HG03066 (cell line): ENCODE measurements around the gene AASS.
"Not testable (repeated sequence)": the region's sequence is repeated elsewhere in the genome, so short reads cannot be mapped to it uniquely, and the experiment has no call there.

Experiments used
- ATAC-seq: cut with Tn5 transposase; IDR thresholded peaks from one replicate; pipeline ENCODE4 v1.9.1; 2021; ENCODE audit warnings: low read depth; ENCODE audit not compliant: unreplicated experiment

AASS gene

DNA sequence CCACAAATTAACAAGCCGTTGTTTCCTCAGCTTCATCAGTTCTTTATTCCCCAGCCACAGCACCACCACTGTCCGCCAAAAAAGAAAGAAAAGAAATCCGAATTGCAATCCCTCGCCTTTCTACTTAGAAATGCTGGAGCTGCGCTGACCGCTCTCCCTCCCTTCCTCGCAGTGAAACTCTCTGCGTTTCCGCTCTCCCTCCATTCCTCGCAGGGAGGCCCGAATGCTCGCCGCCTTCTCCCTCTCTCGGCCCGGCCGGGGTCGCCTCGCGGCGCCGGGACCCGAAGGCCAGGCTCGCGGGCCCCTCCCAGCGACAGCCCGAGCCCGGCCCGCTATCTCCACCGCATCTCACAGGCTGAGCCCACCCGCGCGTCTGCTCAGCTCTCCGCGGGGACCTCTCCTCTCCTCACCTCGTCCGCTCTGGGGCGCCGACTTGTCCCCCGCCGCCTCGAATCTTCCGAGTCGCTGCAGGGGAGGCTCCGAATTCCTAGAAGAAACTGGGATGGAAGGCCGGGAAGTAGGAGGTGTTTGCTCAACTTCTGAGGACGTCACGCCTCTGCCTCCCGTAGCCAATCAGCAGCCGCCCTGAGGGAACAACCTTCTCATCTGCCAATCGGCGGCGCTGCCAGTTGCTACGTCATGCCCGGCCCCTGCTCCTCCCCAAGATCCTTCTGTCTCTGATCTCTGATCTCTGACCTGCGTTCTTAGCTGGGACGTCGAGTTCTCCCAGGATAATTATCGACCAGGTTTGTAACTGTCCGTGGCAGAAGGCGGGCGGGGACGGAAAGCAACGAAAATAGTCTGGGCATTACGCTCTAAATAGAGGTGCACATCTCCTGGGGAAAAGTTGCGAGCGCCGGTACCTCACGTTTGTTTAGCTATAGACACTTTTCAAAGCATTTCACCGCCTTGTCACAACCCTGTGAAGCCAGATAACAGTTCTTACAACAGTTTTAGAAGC is at the start of gene AASS:
Gene AASS (minus strand): TSS at position 499 of the 961 bp plus-strand sequence. CDS start 10,523 bp downstream, outside the sequence.
- peak; percentile 100 for ATAC-seq

DNA sequence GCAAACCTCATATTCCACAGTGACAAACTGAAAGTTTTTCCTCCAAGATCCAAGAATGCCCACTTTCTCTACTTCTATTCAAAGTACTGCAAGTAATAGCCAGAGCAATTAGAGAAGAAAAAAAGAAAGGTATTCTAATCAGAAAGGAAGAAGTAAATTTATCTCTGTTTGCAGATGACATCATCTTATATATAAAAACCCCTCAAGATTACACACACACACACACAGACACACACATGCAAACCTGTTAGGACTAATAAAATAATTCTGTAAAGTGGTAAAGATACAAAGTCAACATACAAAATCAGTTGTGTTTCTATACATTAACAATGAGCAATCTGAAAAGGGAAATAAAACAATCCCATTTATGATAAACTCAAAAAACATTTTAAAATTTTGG is 44.7 kb upstream of the AASS start:
- no peak for ATAC-seq

DNA sequence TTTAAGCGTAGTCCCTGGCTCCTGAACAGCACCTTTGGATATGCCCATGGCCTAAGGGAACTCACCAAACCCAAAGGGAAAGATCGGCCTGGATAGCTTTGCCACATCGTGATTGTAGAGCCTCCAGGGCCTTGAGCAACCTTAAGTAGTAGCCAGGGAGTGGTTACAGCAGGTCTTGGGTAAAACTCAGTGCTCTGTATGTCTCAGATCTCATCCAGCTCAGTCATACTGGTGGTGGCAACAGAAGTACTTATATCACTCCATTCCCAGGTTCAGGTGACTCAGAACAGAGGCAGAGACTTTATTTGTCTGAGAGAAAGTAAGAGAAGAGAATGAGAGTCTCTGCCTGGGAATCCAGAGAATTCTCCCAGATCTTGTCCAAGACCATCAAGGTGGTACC is 39.1 kb upstream of the AASS start:
- ATAC-seq, result no peak

DNA sequence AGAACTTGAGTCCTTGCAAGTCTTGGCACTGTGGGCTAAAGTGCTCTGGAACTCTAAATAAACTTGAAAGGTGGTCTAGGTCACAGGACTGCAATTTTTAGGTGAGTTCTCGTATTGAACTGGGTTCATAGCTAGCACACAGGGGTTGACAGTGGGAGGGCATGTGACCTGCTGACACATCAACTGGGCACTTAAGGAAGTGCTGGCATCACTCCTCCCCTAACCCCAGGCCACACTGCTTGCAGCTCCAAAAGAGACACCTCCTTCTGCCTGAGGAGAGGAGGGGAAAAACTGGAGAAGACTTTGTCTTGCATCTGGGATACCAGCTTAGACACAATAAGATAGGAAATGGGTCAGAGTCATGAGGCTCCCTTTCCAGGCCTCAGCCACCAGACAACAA is 38.0 kb upstream of the AASS start:
- no peak for ATAC-seq

DNA sequence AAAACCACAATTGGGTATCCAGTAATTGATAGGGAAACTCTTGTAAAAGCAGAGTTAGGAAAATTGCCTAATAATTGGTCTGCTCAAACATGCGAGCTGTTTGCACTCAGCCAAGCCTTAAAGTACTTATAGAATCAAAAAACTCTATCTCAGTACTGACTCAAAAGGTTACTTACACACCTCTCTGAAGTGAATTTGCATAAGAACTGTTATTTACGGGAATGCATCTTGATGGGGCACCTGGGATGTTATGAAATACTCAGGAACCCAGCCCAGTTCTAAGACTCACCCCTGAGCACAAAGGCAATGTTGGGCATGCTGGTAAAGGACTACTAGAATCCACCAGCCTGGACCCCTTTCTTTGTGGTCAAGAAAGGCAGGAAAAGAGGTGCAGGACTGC is 28.1 kb upstream of the AASS start:
- not testable (repeated sequence) for ATAC-seq

DNA sequence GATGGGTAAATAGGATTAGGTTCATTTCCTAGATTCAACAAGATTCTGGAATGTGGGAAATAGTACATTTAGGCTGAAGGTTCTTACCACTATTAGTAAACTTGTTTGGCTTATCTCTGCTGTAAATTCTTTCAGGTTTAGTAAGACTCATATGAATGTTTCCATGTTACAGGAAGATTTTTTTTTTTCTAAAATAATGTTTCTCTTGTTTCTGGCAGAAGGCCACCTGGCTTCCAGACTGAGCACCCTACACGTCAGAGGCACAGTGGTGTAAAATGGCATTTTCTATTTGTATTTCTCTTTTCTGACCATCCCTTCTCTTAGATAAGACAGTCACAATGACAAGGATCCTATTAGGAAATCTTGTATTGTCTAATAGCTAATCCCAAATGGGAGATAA is 22.7 kb upstream of the AASS start:
- no peak for ATAC-seq

DNA sequence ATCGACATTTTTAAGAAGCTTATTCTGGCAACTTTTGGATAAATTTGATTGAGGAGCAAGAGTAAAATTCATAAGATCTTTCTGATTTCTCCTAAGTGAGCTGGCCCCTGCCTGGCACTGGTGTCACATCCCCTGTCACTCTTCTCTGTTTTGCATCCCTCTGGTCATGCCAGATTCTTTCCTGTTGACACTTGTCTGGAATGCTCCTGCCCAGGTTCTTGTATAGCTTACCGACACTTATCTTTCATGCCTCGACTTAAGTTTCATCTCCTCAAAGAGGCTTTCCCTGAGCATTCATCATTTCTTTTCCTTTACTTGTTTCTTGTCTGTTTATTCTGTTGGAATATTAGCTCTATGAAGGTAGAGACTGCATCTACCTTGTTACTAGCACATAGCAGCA is 22.2 kb upstream of the AASS start:
- ATAC-seq, result no peak

DNA sequence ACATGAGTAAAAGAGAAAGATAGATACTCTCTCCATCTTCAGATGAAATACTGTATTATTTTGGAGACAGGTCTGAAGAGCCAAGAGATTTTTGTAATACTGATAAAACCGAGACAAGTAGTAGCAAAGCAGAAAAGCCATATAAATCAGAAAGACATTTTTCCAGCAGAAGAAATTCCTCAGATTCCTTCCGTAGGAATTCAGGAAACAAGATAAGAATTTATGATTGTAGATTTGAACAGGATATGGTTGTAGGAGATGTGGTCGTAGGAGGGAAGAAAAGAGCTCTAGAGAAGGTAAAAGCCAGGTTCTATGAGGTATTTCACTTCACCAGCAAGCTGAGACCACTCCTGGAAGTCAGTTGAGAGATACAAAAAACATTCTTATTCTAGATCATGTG is 17.6 kb upstream of the AASS start:
- no peak for ATAC-seq

DNA sequence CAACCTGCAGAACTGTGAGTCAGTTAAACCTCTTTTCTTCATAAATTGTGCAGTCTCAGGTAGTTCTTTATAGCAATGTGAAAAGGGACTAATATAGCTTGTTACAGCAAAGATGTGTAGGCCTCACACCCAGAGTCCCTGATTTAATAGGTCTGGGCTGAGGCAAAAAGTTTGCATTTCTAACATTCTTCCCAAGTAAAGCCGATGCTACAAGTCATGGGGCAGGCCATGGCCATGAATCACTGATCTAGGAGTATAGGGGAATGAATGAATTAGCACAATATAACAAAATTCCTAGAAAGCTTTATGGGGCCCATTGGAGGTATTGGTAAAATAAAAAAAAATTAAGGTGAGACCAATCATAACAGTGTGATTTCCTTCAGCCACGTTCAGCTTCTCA is 11.5 kb upstream of the AASS start:
- ATAC-seq, result no peak

DNA sequence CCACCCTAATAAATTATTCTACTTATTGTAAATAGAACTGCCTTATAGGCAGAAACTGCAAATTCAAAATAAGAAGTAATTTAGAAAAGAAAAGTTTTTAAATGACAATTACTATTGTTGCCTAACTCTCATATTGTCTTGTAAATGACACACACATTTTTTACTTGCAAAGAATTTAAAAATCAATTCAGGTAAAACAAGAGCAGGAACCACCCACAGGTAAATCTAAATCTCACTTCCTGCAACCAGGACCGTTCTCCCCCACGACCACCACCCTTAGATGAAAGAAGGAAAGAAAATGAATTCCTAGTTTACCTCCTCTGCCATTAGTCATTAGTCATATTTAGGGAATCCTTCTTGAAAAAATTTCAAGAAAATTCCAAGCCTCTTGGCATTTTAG is 4.8 kb upstream of the AASS start:
- ATAC-seq, result no peak

DNA sequence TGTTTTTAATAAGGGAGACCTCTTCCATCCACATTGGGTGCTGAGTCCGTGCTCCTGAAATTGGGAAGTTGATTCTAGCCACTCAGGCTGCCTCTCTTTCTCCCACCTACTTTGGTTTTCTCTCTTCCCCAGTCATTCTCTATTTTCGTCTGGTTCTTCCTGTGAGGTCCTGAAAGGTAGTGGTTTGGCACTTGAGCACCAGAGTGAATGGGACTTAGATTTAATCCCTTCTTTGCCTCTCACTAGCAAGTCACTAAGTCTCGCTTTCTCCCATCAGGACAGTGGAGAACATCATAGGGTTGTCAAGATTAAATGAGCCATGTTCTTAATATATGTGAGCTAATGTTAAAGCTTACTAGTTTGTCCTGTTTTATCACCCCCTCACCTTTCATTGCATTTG is 4.0 kb upstream of the AASS start:
- ATAC-seq, result no peak

DNA sequence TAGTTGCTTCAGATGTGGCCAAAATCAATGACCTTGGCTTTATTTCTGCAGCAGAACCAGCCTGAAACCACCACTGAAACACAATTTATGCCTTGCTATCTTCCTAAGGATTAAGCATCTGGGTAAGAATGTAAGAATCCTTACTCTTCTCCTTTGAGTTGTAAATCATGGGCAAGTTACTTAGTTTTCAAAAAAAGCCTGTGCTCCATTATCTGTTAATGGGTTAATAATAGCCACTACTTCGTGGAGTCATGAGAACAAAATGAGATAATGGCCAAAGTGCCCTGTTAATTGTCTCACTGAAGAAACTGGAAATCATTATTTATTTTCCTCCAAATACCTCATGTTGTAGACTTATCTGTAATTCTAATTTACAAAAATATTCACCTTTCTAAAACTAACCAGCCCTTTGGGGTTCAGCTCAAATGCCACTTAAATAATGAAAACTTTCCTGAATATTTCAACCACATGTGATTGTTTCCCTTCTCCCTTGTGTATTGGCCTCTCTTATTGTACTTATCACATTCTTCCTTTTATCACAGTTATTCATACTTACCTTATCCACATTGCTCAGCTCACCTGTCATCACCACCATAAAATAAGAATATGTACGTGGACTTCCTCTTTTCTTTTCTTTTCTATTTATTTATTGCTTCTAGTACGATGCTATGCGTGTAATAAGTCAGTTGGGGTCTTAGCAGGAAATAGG is 2.0 kb upstream of the AASS start:
- ATAC-seq, result no peak

DNA sequence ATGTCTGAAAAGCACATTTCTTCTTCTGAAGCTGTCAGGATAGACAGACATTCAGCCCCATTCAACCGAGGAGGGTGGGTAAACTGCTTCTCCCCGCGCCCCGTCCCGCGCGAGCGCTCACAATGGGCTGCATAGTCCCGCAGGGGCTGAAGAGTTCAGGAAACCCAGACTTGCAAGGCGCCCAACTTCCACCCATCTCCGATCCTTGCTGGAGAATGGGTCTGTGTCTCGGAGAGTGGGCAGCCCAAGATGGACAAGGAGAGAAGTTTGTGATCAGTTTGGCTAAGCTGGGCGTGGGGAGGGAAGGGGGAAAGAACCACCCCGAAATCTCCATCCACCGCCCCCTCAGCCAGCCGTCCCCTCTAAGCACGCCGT is 686 bp downstream of the AASS start:
- peak; percentile 4 for ATAC-seq

DNA sequence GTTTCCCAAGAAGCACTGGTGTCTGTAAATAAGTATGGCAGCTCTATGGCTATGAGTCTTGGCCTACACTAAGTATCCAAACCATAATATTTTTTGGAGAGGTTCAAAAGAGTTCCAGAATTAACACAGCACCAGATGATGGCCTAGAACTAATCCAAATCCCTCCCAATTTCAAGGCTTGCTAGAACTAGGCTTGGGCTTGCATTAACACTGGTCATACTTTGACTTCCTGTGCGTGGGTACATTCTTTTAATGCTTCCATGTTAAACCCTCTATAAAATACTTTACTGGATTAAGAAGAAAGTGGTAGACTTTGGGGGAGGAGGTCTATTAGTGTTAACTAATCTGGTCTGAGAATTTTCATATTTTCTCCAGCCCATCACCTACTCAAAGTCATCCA is 3.1 kb downstream of the AASS start:
- no peak for ATAC-seq

DNA sequence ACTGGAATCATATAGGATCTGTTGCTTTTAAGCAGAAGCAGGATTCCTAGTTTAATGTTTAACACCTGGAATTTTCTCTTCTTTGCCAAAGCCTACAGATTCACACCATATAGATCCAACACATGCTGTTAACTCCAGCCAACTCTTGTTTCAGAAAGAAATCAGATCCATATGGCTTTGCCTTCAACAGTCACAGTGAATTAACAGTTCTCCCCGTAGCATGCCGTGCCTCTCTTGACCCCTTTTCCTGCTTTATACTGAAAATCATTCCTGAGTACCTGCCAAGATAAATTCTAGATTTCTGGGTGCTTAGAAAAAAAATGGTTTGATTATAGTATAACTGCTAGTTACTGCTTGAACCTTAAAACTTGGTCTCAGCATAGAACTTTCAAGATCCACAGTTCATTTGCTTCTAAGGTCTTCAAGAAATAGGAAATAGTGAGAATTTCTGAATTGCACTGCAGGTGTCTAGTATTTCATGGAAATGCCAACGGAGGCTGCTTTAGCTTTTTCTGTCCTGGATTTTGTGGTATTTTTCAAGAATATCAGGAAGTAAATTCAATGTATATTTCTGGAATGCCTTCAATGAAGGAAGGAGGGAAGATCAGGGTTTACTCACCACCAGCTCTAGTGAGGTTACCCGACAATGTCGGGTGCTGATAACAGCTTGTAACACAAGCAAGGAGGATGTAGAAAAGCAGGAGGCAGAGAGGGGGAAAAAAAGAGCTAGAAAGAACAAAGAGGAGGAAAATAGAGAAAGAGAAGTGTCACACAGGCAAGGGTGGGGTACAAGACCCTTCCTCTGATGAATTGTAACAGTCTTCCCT is 6.6 kb downstream of the AASS start:
- ATAC-seq, result no peak

DNA sequence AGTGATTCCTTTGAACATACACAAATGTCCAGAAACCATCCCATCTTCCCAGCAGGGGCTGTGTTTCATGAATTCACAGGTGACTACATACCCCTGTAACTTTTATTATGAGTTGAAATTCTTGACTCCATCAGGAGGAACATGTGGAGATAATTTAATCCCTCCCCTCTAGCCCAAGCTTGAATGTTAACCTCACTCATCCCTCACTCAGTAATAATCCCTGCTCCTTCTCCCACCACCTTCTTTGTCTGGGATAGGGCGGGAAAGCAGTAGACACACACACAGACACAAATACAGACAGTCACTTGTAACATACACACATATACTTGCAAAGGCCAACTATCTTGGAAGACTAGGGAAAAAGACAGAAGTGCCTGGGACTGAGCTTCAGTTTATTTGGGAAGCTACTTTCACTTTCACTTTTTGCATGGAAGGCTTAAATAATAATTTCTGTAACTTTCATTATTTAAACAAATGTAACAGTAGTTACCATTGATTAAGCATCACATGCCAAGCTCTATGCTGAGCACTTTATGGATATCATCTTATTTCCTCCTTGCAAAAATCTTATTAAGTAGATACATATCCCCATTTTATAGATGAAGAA is 7.3 kb downstream of the AASS start:
- ATAC-seq, result no peak

DNA sequence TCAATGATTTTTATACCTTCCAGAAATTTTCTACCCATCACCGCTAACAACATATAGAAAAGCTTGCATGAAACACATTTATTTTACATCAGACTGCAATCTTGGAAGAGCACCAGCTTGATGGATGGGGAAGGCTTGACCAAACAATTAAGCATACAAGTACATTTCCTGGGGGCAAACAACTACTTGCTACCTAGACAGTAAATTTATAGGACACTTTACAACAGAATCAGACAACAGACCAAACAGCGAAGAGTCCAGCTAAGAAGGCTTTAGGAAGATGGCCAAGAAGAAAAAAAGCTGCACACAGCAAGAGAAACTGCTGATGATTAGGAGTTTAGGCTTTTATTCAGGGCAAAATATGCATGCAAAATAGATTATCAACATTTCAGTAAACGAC is 8.0 kb downstream of the AASS start:
- no peak for ATAC-seq

DNA sequence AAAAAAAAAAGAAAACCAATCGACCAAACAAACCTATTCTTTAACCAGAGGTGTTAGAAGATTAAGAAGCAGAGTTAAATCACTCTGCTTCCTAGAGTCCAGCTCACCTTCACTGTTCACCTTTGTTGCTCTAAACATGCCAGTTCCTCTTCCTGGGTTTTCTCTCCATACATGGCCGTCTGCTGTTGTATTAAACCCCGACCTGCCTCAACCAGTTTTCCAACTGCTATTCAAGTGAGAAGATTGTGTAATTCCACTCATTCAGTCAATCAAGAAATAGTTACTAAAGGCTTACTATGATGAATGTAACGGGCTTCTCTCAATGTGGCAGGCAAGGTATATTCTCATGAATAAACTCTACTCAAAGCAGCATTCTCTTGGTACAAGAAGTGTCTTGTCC is 8.8 kb downstream of the AASS start:
- ATAC-seq, result no peak

DNA sequence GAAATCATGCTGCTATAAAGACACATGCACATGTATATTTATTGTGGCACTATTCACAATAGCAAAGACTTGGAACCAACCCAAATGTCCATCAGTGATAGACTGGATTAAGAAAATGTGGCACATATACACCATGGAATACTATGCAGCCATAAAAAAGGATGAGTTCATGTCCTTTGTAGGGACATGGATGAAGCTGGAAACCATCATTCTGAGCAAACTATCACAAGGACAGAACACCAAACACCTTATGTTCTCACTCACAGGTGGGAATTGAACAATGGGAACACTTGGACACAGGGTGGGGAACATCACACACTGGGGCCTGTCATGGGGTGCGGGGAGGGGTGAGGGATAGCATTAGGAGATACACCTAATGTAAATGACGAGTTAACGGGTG is 9.3 kb downstream of the AASS start:
- not testable (repeated sequence) for ATAC-seq

DNA sequence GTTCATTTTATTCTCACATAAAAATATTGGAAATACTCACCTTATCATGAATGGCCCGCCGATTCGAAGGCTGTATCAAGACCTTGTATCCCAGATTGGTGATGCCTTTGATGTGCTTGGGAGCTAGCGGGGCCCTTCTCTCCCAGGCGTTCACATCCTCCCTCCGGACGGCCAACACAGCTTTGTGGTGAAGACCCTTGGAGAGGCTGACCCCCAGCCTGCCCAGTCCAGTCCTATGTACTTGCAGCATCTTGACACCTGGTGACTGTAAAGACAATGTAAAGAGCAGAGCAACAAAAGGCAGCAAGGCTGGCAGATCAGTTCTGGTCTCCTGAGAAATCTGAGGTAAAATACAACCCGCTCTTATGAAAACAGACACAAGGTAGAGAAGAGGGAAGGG is 10.6 kb downstream of the AASS start:
- no peak for ATAC-seq

DNA sequence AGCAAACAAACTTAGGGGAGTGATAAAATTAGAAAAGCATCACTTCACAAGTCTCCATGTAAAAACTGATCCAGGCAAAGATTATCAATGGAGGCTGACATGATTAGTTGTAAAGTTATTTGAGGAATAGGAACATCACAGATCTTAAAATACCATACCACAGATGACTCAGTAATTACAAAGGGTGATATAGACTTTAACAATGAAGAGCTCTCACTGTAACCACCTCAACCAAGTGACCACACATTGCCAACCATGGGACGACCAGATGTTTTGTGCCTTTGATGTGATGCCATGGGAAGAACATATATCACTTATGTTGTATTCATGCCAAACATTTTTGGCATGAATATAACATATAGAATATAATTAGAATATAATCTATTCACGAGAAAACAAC is 11.7 kb downstream of the AASS start:
- ATAC-seq, result no peak
